ENCODE data around the gene GPR84.

DNA sequence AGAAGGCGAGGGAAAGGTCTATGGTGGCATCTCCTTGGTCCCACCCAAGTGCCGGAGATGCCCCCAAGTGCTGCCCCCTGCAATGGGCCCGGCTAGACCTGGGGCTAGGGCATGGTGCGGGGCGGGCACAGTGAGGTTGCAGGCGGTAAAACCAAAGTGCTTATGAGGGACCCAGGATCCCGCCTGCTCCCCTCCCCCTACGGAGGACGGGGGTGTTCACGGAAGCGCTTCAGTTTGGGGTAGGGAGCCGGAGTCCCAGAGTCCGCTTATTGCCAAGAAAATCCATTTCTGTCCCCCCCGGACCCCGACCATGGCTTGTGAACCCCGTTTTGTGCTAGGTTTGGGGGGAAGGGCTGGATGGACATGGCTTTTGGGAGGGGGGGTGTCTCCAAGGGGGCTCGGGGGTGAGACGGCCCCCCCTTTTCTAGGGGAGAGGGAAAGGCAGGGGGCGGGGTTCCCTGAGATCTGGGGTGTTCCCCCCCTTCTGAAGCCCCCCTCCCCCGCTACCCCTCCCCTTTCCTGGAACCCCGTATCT, 5.4 kb upstream of the GPR84 start:
- TF ChIP-seq, protein P1, sequence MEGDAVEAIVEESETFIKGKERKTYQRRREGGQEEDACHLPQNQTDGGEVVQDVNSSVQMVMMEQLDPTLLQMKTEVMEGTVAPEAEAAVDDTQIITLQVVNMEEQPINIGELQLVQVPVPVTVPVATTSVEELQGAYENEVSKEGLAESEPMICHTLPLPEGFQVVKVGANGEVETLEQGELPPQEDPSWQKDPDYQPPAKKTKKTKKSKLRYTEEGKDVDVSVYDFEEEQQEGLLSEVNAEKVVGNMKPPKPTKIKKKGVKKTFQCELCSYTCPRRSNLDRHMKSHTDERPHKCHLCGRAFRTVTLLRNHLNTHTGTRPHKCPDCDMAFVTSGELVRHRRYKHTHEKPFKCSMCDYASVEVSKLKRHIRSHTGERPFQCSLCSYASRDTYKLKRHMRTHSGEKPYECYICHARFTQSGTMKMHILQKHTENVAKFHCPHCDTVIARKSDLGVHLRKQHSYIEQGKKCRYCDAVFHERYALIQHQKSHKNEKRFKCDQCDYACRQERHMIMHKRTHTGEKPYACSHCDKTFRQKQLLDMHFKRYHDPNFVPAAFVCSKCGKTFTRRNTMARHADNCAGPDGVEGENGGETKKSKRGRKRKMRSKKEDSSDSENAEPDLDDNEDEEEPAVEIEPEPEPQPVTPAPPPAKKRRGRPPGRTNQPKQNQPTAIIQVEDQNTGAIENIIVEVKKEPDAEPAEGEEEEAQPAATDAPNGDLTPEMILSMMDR (IDR thresholded peaks at IDR 0.05; ENCODE audit: extremely low read depth in 1 of 2, insufficient read depth in 1 of 2, low read depth in 1 of 2, low read length in 2 of 2): no peak
- TF ChIP-seq POLR2A (IDR thresholded peaks at IDR 0.05; ENCODE audit: low read depth, low read length): no peak

Measured in endothelial cell of umbilical vein (primary cell).